ENCODE results near the gene HIVEP3. TPM values are rescaled to one million over a fixed set of nuclear protein-coding genes. Genes with fewer than 3 reads are reported as not detected.

Gene HIVEP3
- polyA plus RNA-seq, 10 donors, result 1.9 to 3.8 (median 2.7) TPM

DNA sequence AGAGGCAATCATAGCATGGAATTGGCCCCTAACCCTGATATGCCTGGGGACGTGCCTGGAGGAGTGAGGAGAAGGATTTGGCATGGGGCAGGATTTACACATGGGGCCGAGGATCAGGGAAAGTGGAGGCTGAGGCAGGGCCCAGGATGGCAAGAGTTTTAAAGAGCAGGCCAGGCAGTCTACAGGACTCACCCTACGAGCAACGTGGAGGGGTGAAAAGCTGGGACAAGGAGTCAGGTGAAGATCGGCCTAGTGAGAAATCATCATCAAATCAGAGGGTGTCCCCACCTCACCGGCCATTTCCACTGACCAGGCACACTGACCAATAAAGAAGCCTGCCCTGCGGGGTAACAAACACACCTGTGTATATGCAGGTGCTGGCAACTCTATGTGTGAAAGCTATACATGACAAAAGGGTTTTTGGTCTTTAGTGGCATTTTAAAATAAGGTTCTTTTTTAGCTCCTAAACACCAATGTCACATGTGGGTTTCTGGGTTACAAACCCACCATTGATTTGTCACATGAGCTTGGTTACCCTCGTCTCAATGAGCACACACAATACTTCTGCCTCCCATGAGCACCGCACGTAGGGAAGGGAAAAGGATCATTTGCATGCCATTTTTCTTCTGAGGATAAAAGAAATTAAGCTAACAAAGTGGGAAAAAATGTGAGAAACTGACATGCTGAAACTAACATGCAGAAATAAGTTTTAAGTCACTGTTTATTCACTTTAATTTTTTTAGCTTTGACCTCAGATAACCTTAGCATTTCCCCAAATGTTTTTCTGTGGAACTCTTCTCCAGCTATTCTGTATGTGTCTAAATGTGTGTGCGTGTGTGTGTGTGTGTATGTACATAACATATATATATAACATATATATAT is 266.1 kb downstream of the HIVEP3 start:
- no peak for DNase-seq

DNA sequence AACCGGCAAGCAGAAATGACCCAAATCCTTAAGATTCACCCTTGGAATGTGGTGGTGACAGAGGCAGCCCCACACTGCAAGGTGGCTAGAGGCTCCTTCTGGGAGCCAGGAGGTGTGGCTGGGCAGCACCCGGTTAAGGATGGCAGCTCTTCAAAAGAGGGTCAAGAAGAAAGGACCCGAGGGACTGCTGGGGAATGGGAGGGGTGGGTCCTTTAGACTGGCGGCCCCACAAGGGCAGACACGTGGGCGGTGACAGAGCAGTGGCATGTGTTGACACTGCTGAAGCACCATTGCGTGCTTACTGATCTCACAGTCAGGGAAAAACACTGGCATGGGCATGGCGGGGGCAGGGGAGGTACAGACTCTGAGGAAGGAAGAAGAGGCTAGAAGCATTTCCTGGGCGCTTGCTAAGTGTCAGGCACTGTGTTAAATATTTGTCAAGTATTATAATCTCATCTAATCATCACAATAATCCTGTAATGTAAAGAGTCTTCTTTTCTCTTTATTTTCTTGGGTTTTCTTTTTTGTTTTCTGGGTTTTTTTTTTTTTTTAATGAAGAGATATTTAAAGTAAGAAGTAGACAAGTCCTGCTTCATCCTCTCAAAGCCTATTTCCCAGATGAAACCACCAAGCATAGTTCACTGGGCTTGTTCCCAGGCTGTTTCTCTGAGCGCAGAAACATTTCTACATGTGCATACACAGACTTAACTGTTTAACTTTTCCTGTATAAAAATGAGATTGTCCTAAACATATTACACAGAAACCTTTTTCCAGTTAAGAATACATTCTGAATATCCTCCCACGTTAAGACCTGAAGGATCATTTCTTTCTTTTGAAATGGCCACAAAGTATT is 268.5 kb downstream of the HIVEP3 start:
- peak in 1 of 3 donors; percentile 45 for DNase-seq

DNA sequence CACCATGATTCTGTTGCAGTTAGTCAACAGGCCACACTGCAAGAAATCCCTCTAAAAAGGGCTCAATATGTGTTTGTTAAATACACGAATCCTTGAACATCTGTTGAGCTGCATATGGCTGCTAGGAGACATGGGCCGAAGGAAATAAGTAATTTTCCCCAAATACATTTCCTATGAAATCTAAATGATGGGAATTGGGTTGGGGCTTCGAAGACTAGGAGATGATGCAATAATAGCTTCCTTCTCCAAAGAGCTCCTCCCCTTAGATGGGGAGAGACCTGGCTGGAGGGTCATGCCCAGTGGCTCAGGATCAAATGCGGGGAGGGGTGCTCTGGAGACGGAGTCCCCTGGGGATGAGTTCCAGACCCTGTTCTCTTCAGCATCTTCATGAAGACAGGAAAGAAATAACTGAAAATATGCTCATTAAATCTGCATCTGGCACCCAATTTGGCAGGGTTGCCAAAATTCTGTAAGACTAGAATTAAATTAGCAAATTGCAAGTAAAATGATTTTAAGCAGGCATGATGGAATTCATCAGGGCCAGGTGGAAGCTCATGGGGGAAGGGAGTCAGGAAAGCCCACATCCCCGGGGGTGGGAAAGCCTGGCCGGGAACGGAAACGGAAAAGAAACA is 269.2 kb downstream of the HIVEP3 start:
- no peak for DNase-seq

DNA sequence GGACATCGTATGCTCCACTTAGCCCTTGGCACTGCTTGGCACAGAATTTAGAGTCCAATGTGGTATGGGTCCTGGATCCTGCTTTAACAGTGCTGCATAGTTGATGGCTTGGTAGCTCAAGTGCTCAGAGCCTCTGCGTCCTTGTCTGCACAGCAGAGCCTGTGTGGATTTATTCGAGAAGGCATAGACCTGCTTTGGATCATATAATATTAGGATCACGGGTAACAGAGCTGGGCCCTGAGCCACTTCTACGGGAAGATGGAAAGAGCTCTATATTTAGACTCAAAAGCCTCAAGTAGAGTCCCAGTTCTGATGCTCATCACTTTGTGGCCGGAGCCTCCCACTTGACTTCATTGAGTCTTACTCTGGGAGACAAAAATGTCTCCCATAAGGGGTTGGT is 269.9 kb downstream of the HIVEP3 start:
- no peak for DNase-seq

DNA sequence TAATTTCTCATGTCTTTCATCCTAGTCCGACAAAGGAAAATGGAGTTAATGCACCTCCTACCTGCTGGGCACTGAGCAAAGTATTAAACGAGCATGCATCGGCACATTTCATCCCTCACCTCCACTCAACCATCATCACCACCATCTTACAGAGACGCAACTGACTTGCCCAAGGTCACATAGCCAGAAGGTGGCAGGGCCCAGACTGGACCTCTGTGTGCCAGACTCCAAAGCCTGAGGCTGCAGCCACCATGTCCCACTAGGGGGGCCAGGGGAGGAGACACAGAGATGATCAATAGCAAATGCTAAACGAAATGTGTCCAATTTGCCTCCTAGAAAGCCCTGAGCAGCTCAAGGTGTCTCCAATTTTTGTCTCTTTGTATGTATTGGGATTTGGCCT is 270.5 kb downstream of the HIVEP3 start:
- DNase-seq, result no peak

DNA sequence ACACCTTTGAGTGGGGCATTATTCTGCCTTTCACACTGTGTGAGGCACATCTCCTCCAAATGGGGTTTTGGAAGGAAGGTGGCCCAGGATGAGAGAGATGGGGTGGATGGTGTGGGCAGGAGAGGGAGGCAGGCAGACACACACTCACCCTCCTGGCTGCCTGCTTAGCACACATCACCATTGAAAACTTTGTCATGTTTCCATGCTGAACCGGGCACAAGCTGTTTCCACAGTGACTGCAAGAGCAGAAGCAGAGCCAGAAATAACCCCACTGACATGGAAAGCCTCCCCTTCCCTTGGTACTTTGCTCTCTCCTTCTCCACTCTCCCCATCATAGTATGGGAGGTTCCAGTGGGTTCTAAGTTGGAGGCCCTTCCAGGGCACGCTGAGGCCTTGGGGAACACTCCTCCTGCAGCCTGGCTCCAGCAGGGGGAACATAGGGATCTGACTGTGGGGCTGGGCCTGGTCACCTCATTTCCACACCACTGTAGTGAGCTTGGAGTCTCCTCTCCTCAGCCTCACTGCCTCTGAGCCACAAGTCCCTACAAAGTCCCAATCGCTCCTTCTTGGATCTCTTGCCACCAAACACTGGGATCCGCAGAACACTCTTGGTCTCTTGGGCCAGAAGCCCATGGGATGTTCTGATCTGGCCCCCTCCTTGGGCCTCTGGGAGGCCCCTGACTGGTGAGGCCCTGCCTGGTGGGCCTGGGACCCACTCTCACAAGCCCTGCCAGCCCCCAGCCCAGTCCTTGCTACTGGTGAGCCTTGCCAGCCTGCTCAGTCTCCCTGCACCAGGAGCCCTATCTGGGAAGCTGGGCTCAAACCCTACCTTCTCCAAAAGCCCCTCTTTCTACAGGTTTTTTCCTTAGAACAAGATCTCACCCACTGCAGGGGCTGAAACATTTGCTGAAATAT is 271.2 kb downstream of the HIVEP3 start:
- DNase-seq, result no peak

DNA sequence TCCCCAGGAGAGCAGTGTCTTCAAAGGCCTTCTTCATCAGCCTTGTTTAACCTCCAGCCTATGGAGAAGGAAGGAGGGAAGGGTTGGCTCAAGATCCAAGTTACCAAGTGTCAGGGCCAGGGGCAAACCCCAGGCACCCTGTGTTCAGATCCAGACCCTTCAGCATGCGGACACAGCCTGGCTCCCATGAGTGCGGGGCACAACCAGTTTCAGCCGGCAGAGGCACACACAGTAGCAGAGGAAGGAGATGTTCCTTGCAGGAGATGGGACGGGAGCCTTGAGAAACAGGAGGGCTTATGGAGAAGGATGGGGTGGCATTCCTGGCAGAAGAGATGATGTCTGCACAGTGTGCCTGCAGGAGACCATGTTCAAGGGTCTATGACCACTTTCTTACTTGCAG is 272.5 kb downstream of the HIVEP3 start:
- no peak for DNase-seq

DNA sequence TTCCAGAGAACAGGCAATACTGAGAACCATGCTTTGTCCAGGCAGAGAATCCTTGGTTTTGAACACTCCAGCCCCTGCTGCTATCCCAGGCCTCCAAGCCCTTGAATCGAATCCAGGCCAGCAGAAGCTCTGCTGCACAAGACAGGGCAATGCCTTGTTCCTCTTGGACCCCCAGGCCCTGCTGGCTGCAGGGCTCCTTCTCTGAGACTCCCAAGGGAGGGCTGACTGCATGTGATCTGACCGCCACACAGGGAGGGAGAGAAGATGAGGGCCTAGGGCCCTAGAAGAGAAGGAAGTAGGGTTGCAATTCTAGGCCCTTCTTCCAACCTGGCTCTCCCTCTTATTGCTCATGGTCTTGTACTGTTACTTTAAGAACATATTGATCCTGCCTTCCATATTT is 273.7 kb downstream of the HIVEP3 start:
- no peak for DNase-seq

DNA sequence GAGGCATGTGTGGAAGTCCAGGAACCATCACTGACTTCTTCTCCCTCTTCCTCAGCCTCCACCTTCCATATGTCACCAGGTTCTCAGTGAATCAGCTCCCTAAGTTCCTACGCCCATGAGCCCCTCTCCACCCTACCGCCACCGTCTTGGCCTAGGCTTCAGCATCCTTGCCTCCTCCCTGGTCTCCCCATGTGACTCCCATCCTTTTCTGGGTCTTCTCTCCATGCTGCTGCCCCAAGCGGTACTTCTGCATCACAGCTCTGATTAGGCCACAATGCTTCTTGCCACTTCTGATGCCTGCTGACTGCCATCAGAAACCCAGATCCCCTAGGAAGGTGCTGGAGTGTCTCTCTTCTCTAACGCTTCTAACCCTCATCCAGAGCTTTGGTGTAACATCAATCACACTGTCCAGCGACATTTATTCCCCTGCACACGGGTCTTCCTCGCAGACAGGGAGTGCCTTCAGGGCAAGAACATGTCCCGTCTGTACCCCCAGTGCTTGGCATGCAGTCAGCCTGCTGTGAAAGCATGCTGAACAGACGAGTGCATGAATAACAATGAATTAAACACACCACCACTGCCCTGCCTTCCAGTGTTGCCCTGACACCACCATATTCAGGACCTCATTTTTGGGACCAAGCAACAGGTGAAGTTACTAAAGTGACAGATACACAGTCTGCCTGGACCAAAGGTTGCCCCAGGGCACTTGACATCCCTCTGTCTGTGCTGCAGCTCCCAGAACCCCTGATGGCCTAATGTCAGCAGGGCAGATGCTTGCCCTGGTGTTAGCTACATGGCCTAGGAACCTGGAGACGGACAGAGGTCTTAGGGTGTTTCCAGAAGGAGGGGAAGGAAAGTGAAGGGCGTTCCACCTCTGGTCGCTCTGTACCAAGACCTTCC is 275.6 kb downstream of the HIVEP3 start:
- no peak for DNase-seq

DNA sequence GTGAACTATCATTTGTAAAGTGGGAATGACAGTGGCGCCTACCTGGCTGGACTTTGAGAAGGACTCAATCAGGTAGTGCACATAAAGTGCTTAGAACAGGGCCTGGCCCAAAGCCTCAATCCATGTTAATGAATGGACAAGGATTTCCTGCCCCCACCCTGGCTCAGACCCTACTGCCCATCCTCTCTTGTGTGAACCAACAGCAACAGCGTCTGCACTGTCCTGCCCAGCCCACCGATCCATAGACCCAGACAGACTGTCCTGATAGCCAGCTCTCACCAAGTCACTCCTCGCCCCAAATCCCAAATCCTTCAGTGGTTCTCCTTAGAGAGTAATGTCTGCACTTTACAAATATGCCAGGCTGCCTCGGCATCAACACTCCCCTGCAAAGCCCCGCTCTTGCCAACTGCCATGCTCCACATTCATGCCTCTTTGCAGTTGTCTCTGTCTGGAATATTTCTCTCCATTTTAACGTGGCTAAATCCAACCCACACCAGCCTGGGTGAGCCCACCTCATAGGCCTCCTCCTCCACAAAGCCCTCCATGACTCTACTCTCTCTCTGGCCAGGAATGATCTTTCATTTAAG is 276.7 kb downstream of the HIVEP3 start:
- DNase-seq, result no peak

DNA sequence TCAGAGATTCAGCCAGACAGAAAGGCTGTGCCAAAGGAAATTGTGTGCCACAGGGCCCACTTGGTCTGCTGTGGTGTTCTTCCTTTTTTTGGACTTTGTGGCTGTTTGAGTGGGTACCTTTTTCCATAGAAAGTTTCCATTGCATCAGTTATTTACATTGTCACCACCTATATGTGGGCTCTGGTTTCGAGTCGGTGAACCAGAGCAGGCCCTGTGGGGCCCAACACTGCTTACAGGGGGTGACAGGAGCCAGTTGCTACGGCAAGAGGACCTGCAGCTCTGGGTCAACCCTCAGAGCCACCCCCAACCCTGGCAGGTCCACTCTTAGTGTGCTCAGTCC is 277.3 kb downstream of the HIVEP3 start:
- DNase-seq, result no peak

DNA sequence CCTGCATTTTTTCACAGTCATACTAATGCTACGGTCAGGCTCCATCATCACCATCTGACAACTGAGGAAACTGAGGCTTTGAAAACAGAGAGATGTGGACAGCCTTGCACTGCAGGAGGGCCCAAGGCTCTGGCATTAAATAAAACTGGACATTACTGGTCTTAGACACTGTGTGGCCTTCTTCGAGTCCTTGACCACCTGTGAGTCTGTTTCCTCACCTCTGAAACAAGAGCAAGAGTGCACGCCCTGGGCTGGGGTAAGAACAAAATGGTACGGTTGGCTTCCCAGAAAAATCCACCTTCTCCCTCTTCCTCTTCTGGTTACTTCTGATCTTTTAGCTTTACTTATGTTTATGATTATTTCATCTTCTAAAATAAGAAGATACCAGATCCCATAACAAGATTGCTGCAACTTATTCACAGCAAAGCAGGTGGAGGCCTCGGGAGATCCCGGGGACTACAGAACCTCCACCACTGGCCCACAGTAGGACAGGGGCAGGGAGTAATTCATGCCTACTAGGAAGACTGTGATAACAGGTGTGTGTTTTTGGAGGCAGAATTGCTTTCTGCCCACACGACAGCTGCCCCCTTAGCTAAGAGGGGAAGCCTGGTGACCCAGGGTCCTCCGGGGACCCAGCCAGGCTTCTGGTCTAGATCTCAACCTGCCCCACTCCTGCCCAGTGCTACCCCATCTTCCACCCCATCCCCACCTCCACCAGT is 277.8 kb downstream of the HIVEP3 start:
- DNase-seq, result no peak

DNA sequence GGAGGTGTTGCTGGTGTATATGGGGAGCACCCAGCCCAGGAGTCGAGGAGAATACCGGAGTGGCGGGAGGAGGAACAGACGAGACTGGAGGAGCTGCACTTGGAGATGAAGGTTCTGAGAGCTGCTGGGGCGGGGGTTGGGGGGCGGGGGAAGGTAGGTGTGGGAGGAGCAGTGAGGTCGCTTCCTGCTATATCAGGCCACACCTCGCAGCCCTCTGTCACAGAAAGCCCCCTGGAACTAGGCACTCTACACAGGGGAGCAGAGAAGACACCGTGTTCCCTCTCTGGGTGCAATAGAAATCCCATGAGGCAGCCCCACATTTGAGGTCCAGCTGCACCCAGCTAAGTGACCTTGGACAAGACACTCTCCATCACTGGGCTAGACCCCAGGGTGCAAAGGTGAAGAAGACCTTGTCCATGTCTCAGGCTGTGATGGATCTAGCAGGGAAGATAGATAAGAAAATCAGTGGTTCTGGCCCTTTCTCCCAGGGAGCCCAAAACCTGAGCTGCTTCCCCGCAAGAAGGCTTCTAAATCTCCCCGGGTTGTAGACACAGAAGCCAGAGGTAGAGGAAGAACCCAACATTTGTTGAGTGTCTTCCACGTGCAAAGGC is 278.5 kb downstream of the HIVEP3 start:
- DNase-seq, result no peak

DNA sequence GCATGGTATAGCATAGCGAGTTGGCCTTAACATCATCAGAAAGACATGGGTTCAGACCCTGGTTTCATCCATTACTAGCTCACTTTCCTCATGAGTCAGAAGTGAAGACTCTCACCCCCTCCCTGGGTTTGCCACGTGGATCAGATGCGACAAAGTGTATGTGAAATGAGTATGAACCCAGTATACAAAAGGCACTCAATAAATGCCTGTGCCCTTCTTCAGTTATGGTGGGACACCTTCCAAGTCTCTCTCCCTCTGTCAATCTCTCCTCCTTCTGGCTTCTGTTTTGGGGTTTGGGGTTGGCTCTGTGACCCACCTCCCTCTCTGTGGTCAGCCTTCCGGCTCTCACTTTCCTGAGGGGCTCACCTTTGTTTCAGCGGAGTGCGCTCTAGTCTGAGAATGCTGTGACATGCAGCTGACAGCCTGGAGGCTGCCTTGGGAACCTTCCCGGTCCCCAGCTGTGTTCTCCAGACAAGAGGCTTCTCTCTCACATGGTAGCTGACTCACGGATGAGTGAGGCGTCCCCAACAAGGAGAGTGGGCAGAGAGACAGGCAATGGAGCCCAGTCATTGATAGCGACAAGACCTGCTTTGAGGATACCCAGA is 279.3 kb downstream of the HIVEP3 start:
- peak in 1 of 3 donors; percentile 59 for DNase-seq

DNA sequence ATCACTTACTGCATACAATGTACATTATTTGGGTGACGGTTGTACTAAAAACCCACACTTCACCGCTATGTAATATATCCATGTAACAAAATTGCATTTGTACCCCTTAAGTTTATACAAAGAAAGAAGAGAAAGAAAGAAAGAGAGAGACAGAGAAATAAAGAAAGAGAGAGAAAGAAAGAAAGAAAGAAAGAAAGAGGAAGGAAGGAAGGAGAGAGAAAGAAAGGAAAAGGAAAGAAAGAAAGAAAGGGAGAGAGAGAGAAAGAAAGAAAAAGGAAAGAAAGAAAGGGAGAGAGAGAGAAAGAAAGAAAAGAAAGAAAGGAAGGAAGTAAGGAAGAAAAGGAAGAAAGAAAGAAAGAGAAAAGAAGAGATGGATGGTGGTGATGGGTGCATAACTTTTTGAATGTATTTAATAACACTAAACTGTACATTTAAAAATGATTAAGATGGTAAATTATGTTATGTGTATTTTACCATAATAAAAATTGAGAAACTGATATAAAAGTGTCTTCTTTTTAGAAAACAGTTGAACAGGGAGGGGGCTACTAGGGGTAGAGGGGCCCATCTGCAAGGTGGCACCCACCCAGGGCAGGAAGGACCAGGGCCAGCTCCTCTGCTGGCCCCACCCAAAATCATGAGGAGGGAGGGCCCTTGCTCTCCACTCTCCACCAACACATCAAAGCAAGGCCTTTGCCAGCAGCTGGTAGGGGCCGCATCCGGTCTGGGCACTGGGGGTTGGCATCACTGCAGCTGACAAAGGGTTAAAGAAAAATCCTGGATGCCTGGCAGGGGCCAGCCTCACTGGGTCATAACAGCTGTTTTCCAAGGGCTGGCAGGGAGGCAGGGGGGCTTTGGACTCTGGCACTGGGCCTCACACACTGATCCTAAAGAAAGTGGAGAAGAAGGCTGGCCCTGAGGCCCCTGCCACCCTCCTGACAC is 280.4 kb downstream of the HIVEP3 start:
- DNase-seq, result peak in 2 of 3 donors; percentile 30 to 45

DNA sequence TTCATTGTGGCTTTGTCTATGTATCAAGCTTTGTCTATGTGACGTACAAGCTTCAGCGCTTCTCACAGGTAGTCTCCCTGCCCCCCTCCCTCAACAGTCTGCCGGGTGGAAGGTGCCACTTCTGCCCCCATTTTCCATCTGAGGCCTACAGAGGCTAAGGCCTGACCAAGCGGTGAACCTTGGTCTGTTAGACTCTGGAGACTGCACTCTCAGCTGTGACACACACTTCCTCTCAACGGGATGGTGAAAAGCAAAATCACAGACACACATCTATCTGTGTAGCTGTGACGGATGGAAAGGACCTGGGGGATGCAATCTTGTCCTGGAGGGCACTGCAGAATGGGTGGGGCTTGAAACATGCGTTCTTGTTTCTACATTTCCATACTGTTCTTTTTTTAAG is 281.4 kb downstream of the HIVEP3 start:
- no peak for DNase-seq

DNA sequence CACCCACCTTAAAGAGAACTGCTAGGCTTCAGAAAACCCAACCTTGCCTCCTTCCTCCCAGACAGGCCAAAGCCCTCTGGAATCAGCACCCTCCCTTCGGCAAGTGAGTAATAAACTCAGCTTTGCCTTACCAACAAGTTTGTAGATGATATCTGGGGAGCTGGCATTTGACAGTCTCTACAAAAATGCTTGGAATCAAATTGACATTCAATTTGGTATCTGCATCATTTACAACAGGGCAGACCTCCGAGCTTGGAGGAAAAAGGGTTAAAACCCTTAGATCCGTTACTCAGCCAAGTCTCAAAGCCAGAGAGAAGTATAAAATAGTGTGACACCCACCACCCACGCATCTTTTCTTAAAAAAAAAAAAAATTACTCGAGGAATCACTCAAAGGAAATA is 285.0 kb downstream of the HIVEP3 start:
- no peak for DNase-seq

All from muscle of back (tissue), 11 donors.